Embryonic facial prominence (tissue), 1 donor: ENCODE measurements around the gene TTC21A.
"Not testable (repeated sequence)": the region's sequence is repeated elsewhere in the genome, so short reads cannot be mapped to it uniquely, and the experiment has no call there.

Experiments
- DNase-seq: peaks from one replicate; pipeline ENCODE4 v3.0.0-alpha.2; 2016; ENCODE audit errors: extremely low spot score

Gene TTC21A

DNA sequence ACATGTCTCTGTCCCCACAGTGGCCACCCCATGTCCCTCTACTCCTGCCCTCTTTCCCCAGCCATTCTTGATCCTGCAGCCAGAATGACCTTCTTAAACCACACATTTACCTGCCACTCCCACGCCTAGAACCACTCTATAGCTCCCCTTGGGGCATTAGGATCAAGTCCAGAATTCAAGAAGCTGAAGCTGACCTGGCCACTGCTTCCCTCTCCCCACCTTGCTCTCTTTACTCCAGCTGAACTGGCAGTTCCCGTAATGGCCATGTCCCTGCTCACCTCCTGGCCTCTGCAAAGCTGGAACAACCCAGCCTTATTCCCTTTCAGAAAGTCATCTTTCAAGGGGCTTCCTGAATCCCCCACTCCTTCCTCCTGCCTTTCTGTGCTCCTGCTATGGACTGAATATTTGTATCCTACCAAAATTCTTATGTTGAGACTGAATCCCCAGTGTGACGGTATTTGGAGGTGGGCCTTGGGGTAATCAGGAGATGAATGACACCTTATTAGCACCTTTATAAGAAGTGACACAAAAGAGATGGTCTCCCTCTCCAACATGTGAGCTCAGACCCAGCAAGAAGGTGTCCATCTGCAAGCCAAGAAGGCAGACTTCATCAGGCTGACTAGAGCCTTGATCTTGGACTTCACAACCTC lies 42.1 kb downstream of the TTC21A start:
- DNase-seq: no peak

DNA sequence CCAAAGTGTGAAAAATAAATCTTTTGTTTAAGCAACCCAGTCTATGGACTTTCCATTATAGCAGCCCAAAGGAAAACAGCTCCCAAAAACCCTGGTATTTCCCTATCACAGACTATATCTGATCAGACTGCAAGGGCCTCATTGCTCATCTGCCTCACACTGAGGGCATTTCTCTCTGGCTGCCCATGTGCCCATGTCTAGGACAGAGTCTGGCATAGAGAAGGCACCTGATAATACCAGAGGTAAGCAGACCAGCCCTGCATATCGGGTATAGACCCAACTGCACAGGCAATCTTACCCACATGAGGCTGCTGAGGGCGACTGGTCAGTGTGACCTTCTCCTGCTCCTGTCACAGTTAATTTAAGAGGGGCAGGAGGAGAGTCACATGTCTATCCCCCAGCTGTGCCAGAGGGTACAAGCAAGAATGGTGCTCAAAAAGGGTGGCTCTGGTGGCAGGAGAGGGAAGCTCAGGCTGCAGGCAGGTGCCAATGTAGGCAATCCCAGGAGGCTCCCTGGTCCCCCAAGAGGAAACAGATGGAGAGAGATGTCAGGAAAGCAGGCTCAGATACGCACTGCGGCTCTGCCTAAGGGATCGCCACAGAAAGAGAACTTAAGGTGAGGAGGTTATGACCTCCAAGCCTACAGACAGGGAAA lies 42.8 kb downstream of the TTC21A start:
- DNase-seq: no peak

- DNase-seq: no peak
Measured at GRCh38 chr3:39150803-39151631, 43.5 kb downstream of the TTC21A start.

- no peak for DNase-seq
Measured at GRCh38 chr3:39153977-39154279, 46.4 kb downstream of the TTC21A start.

DNA sequence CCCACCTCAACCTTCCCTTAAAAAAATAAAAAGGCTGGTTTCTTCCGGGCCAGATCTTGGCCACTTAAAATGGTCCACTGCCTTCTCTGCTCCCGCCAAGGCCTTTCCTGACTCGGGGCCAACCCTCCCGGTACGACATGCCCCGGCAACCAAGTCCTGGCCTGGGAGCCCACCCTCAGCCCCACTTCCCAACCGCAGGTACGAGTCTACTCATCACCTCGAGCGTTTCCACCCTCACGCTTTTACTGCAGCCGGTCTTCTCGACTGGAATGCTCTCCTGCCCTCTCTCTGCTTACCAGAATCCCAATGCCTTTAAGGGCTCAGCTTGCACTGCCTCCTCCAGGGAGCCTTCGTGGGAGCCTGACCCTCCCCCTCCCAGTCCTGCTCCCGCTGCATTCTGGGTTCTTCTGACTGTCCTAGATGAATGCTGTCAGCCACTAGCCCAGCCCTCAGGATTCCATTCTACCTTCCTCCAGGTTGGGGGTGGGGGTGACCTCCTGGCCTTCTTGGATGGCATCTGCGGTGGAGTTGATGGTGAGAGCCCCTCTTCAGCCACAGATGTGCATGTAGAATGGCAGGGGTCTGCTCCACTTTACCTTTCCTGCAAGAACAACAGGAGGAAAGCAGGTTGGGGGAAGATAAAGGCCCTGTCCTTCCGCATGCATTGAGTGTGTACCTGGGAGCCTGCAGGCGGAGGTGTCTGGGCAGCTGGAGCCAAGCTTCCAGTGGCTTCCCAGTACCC lies 47.0 kb downstream of the TTC21A start:
- no peak for DNase-seq

- DNase-seq: no peak
Measured at GRCh38 chr3:39156421-39156820, 48.9 kb downstream of the TTC21A start.

DNA sequence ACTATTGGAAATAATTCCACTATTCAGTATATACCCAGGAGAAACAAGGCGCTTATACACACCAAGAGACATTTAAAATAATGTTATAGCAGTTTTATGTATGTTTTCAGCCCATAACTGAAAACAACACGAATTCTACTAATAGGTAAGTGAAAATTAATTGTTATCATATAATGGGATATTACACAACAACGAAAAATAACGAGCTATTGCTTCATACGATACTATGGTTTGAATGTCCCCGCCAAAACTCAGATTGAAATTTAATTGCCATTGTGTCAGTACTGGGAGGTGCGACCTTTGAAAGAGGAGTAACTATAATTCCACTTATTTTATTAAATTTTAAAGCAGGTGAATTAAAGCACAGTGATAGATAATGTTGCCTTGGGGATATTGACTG lies 49.9 kb downstream of the TTC21A start:
- DNase-seq: no peak

DNA sequence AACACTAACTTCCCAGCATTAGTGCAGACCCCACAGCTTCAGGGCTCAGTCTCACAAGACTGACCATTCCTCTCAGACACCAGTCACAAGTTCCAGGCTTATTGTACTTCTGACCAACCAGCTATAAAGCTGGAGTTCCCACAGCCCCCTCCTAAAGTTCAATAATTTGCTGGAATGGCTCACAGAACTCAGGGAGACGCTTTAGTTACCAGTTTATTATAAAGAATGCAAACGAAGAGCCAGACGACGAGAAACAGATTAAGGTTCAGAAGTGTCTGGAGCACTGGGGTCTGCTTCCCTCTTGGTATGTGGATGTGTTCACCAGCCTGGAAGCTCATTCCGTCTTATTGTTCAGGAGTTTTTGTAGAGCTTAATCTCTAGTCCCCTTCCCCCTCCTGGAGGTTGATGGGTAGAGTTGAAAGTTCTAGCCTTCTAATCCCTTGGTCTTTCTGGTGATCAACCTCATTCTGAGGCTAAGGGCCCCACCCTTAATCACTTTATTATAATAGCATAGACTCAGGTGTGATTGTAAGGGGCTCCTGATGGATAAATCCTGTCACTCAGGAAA lies 50.8 kb downstream of the TTC21A start:
- no peak for DNase-seq

- no peak for DNase-seq
Measured at GRCh38 chr3:39164414-39164813, 56.9 kb downstream of the TTC21A start.

DNA sequence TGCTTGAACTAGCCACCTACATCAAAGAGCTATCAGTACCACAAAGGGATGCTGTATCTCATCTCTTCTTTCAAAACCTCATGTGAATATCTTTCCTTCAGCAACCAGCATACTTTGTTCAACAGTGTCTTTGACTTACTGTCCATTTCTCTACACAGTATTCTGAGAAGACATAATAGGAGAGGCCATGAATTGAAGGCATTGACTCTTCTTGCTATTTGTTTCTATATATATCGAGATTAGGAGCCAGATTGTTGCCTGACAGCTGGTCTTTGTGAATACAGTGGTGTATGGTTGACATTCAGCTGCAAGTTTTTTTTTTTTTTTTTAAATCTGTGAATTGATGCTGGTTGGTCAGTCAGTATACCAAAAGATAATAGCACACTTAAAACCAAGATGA lies 58.0 kb downstream of the TTC21A start:
- DNase-seq: no peak

GRCh38 chr3:39166134-39166710 lies 58.7 kb downstream of the TTC21A start:
- no peak for DNase-seq

- DNase-seq: no peak
Measured at GRCh38 chr3:39166932-39167532, 59.6 kb downstream of the TTC21A start.

DNA sequence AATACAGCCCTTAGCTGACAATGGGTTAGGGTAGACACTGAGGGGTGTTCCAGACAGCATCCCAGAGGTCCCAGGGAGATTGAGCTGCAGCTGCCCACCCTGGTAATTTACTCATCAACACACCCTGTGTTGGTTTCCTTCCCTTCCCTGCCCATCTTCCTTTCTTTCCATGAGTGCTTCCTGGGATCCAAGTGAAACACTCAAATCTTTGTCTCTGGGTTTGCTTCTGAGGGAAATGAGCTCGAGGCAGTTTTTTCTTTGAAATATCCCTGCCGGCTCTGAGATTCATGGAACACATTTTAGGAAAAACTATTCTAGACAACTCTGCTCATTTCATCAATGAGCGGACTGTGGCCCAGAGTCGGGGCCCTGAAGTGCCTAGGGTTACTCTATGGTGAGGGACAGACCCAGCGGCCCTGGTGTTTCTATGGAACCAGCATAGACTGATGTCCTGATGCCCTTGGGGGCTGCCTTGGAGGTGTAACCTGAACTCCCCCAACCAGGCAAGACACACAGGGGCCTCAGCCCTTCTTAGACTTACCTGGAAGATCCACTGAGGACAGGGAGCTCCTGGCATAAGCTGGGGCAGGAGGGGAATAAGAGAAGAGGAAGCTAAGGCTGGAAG lies 60.8 kb downstream of the TTC21A start:
- DNase-seq: no peak

GRCh38 chr3:39169712-39170111 lies 62.2 kb downstream of the TTC21A start:
- no peak for DNase-seq

- no peak for DNase-seq
Measured at GRCh38 chr3:39170461-39170860, 63.0 kb downstream of the TTC21A start.

- not testable (repeated sequence) for DNase-seq
Measured at GRCh38 chr3:39170877-39171276, 63.4 kb downstream of the TTC21A start.

- no peak for DNase-seq
Measured at GRCh38 chr3:39171860-39172259, 64.4 kb downstream of the TTC21A start.

- no peak for DNase-seq
Measured at GRCh38 chr3:39173318-39174125, 66.0 kb downstream of the TTC21A start.

DNA sequence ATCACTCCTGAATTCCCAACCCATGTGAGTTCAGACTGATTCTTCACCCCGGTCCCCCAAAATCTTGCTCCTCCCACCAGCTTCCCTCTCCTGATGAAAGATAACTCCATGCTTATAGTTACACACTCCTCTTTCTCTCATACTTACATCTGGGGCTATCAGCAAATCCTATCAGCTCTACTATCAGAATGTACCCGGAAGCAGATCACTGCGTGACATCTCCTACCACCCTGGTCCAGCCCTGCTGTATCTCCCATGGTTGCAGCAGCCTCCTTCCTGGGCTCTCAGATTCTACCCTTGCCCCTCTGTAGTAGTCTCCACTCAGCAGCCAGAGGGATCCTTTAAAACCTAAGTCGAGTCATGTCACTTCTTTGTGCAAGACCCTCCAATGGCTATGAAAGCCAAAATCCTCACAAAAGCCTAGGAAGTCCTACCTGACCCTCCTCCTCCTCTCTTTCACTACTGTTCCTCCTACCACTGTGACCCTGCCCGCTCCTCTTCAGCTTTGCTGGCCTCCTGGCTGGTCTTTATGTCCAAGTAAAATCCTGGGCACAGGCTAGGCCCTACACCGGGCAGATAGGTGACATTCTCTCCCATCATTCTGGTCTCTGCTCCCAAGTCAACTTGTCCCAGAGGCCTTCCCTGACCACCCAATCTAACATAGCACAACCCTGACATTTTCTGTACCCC lies 68.7 kb downstream of the TTC21A start:
- DNase-seq: no peak
